GOT3 (cell line): ENCODE results near the gene DAP.
"Not testable (repeated sequence)": the region's sequence is repeated elsewhere in the genome, so short reads cannot be mapped to it uniquely, and the experiment has no call there.

ENCODE experiments used
- DNase-seq: peaks from one replicate; lab custom pipeline; 2025; ENCODE audit warnings: mixed read lengths; lab: John Stamatoyannopoulos, UW

DAP gene

DNA sequence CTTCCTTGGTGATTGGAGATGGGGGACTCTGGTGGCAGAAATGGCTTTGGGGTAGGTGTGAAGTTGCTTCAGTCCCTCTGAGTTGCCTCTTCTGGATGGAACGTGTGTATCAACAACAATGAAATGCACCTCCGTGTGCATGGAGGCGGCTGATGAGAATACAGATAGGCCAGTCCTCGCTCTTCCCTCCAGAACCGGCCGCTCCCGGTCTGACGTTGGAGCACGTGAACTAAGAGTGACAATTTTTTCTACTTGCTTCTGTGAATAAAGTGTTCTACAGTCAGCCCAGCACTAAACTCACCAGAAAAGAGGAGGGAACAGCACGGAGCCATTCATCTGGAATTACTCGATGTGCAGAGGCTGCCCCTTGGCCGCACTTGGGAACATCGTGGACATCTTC lies 106.5 kb downstream of the DAP start:
- DNase-seq, result no peak

GRCh38 chr5:10653751-10654400 lies 107.2 kb downstream of the DAP start:
- no peak for DNase-seq

DNA sequence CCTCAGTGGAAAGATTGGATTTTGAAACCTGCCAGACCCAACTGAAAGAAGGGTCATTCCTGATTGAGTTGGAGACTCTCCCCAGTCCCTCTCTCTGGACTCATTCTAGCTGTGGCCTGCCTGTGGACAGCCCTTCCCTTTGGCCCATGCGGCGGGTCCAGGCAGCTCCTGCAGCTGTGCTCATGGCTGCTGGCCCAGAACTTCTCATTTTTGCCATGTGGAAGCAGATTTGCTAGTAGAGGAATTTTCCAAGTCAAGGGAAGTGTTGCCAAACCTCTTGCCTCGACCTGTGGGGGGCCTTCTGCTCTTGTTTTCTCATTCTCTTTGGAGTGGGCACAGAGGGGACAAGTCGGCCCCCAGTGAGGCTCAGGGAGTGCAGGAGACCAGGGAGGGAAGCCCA lies 108.0 kb downstream of the DAP start:
- no peak for DNase-seq

GRCh38 chr5:10652606-10653005 lies 108.4 kb downstream of the DAP start:
- no peak for DNase-seq

GRCh38 chr5:10652151-10652550 lies 108.9 kb downstream of the DAP start:
- DNase-seq, result no peak

DNA sequence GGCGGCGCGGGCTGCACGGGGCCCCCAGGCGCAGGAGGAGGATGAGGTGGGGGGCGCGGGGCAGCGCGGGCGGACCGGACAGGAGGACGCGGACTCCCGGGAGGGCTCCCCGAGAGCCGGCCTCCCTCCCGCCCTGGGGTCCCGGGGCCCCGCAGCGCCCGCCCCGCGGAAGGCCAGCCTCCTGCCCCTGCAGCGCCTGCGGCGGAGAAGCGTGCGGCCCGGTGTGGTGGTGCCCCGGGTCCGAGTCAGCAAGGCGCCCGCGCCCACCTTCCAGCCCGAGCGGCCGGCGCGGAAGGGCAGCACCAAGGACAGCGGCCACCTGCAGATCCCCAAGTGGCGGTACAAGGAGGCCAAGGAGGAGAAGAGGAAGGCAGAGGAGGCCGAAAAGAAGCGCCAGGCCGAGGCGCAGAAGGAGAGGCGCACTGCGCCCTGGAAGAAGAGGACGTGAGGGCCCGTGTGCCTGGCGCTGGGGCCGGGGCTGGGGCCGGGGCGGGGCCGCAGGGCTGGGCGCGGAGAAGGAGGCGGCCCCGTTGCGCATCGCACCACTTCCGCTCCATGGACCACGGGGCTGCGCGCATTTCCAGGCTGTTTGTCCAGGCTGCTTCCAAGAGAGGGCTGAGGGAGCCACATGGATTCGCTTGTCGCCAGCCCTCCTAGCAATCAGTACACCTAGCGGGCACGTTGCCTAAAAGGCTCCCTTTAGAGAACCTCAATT lies 111.2 kb downstream of the DAP start:
- no peak for DNase-seq

DNA sequence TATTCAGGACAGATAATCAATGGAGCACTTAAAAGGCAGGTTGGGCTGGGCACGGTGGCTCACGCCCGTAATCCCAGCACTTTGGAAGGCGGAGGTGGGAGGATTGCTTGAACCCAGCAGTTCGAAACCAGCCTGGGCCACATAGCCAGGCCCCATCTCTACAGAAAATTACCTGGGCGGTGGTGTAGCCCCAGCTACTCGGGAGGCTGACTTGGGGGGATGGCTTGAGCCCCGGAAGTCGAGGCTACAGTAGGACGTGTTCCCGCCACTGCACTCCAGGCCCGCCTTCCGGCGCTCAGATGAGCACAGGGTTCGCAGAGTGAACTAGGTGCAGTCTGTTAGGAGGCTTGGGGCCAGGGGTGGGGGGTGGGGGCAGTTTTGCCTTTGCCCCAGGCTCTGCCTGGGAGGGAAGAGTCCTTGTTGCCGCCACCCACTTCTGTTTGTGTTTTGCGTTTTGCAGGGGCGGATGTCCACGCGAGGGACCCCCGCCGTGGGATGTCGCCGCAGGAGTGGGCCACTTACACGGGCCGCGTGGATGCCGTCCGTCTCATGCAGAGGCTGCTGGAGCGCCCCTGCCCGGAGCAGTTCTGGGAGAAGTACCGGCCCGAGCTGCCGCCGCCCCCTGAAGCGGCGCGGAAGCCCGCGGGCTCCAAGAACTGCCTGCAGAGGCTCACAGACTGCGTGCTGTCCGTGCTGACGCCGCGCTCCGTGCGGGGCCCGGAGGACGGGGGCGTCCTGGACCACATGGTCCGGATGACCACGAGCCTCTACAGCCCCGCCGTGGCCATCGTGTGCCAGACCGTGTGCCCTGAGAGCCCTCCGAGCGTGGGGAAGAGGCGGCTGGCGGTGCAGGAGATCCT lies 112.0 kb downstream of the DAP start:
- no peak for DNase-seq

- DNase-seq, result no peak
Observed at GRCh38 chr5:10647640-10648039, 113.4 kb downstream of the DAP start.

- no peak for DNase-seq
Observed at GRCh38 chr5:10645671-10646070, 115.4 kb downstream of the DAP start.

GRCh38 chr5:10645146-10645545 lies 115.9 kb downstream of the DAP start:
- no peak for DNase-seq

GRCh38 chr5:10644192-10644591 lies 116.8 kb downstream of the DAP start:
- DNase-seq, result no peak

- DNase-seq, result no peak
Observed at GRCh38 chr5:10642367-10642766, 118.7 kb downstream of the DAP start.

- no peak for DNase-seq
Observed at GRCh38 chr5:10639846-10640368, 121.1 kb downstream of the DAP start.

- not testable (repeated sequence) for DNase-seq
Observed at GRCh38 chr5:10638723-10639122, 122.3 kb downstream of the DAP start.

GRCh38 chr5:10637944-10638343 lies 123.1 kb downstream of the DAP start:
- DNase-seq, result no peak

GRCh38 chr5:10636363-10637142 lies 124.5 kb downstream of the DAP start:
- no peak for DNase-seq

GRCh38 chr5:10635867-10636350 lies 125.1 kb downstream of the DAP start:
- no peak for DNase-seq

DNA sequence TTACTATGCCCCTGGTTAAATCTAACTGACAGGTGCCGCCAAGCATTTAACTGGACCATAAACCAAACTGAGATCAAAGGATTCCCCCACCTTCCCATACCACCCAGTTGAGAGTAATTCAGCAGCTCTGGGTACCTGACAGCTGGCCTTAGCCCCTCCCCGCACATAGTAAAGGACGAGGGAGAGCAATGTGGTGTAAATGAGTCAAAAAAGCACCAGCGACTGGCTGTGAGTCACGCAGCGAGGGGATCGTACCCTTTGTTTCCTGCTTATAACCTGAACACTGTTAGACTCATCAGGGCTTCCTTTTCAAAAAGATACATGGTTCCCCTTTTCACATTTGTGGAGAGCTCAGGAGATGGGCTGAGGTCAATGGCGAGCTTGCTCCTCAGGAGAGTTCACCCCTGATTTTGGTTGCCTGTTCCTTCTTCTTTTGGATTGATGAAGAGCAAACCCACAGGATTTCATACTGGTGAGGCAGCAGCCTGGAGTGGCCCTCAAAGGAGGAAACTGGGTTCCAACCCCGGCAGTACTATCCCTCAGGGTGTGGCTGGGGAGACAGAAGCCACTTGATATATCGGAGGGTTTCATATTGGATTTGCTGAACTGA lies 125.7 kb downstream of the DAP start:
- DNase-seq, result no peak

GRCh38 chr5:10634562-10634961 lies 126.5 kb downstream of the DAP start:
- DNase-seq, result no peak

DNA sequence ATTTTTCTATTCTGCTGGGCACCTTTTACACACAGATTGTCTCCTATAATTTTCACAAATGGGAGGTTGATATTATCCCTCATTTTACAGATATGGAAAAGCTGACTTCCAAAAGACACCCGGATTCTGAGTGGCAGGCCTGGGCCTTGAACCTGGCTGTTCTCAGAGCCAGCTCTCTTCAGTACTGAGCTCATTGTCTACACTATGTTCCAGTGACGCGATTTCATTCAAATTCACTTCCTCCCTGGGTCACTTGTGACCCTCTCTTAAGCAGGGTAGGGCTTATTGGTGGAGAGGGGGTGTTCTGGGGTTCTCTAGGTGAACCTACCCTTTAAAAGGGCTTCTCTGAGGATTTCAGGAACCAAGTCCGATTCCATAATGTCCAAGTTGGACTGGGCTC lies 127.0 kb downstream of the DAP start:
- DNase-seq, result no peak
